DMS53 treated with DMSO at 0.1 percent for 48 hours (cell line): ENCODE measurements around the gene PHACTR3.

ENCODE experiments used
- DNase-seq: peaks from one replicate; lab custom pipeline; 2025; ENCODE audit not compliant: unreplicated experiment; lab: John Stamatoyannopoulos, UW

PHACTR3 gene

GRCh38 chr20:59588236-59588855, 16.0 kb upstream of the PHACTR3 start:
- no peak for DNase-seq

DNA sequence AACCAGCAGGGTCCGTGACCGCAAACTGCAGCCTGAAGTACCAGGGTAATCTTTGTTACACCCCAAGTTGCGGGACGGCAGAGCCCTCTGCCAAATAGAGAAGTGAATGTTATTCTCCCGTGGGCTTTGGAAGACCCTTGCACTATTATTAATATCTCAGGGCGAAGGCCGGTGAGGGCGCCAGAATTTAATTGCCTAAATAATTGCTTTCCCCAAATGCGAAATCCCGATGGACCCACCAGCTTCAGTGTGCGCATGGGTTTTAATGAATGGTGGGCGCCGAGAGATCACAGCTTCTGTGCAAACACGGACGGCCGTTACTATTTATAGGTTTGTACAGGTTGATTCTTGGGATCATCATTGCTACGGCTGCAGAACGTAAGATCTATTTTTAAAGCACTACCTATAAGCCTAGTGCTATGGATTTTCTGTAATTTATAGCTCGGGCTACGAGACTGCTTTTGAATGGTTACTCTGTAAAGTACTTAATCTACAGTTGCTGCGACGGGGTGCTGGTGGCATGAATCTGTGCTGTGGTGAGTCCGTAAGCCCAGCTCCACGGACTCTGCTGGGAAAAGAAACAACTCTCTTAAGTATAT, 15.2 kb upstream of the PHACTR3 start:
- DNase-seq: no peak

DNA sequence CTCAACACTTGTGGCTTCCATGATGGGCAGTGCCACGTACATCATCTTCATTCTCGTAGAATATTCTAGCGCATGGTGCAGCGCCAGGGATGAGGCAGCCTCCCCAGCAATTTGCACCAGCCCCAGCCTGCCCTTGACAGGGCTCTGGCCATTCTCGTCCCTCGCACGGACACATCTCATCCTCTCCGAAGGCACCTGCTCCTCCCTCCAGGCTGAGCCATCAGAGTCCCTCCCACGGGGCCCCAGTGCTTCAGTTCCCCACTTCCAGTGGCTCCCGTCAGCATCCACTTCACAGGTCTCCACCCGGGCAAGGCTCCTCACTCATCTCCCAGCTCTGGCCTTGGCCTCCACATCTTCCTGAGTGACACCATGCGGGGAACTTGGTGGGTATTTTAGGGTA, 13.3 kb upstream of the PHACTR3 start:
- DNase-seq: no peak

DNA sequence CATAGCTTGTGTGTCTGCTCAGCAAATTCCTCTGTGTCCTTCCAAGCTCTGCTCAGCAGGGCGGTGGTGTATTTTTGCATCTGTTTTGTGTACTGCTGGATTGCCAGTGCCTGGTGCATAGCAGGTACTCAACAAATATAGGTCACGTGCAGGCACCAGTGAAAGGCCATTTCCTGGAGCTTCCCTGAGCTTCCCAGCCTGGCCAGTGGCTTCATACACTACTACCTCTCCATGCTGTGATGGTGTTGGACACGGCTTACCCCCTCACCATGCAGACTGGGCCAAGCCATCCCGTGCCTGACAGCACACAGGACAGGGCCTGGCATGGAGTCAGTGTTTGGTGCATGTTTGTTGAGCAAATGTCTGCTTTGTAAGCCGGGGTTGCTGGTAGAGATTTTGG, 7.7 kb upstream of the PHACTR3 start:
- no peak for DNase-seq

DNA sequence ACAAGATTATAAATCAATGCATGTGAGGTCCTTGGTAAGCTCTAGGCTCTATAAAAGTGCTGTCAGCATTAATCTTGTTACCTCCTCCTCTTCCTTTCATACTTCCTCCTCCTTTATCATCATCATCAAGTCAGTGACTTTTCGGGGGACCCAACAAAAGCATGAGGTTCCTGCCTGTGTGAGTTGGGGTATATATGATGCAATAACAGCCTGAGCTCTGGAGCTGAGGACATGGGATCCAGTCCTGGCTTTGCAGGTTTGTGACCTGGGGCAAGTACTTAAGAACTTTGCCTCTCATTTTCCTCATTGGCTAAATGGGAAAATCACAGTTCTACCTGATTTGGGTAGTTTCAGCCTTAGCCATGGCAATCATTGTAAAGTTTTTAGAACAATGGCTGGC, 7.1 kb upstream of the PHACTR3 start:
- DNase-seq: no peak

DNA sequence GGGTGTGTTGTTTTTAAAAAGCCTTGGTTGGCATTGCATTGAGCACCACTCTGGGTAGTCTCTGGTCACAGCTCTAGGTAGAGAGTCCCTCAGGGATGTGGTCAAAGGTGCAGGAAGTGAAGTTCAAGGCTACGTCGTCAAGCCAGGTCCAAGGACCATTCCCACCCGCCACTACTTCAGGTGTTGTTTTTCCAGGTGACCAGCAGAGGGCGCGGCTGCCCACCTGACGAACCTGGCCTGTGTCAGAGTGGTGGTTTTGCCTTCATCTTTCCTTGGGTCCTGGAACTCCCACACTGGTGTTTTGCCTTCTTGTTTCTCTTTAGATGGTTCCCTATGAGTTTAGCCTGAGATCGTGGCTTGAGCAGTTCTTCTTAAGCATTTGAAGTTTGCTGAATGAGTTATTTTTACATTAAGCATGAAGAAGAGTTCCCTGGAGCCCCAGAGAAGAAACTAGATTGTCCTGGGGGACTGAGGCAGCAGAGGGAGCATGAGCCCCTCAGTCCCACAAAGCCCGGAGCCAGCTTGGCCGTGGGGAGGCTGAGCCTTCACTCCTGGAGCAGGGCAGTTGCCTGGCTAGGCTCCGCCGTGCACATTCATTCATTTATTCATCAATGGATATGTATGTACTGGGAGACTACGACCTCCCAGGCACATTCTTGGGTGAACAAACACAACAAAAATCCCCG, 5.6 kb upstream of the PHACTR3 start:
- no peak for DNase-seq

GRCh38 chr20:59599941-59600340, 4.4 kb upstream of the PHACTR3 start:
- DNase-seq: no peak

GRCh38 chr20:59600472-59600871, 3.9 kb upstream of the PHACTR3 start:
- DNase-seq: no peak

- DNase-seq: no peak
Measured at GRCh38 chr20:59602546-59603080, 1.7 kb upstream of the PHACTR3 start.

GRCh38 chr20:59603176-59603575, 1.2 kb upstream of the PHACTR3 start:
- DNase-seq: no peak

- DNase-seq: no peak
Measured at GRCh38 chr20:59604741-59605600, 631 bp downstream of the PHACTR3 start.

DNA sequence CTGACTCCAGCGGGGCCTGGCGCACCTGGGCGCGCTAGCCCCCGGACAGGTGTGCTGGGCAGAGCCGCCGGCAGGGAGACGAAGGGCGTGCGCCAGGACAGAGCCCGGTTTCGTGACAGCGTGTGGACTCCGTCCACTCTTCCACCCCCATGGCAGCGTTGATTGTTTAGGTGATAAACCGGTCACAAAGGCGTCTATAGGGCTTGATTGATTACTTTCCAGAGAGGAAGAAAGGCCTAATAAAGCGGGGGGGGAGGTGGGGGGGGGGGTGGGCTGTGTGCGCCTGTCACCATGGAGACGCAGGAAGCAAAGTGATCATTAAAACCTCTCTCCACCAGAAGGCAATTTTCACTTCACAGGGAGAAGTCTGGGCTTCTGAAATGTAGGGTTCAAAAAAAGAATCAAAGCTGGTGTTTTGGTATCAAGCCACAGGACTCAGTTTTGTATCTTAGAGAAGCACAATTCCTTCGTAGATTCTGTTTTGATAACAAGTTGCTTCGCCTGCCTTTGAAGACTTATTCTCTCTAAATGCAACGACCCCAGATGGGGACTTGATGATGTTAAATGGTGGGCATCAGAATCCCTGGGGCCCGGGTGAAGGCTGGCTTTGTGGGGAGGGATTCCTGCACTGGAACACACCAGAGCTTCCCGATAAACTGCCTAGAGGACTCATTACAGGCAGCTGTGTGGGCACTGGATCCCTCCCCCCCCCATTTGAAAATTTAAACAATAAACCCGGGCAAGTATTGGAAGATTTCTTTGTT, 1.4 kb downstream of the PHACTR3 start:
- no peak for DNase-seq

GRCh38 chr20:59606566-59606965, 2.2 kb downstream of the PHACTR3 start:
- DNase-seq: no peak

DNA sequence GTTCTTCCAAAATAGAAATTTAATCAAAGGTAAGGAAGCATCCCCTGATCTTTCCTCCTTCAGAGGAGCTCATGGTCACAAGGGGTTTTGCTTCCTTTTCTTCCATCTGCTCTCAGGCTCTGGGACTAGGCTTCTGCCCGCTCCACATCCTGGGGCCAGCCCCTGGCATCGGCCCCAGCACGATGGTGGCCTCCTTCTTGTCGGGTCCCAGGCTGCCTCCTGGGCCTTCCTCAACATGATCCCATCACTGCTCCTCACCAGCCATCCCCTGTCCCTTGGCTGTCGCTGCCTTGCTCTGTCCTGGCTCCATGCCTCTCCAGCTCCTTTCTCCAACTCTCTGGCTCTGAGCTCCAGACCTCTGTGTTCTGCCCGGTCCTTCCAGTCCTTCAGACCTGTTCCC, 4.1 kb downstream of the PHACTR3 start:
- no peak for DNase-seq

DNA sequence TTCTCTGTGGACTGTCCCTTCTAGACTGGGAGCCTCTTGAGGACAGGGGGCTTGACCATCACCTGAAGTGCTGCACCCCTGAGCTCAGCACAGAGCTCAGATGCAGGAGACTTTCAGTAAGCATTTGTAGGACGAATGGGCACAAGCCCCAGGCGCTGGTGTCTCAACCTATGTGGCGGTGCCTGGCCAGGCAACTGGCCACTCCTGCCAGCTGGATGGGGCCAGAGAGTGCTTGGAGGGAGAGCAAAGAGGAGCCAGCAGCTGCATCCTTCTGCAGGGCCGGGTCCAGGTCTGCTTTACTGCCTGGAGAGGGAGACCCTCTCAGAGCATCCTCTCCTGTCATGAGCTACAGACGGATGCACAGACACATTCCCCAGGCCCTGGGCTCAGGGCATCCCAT, 4.5 kb downstream of the PHACTR3 start:
- DNase-seq: no peak

DNA sequence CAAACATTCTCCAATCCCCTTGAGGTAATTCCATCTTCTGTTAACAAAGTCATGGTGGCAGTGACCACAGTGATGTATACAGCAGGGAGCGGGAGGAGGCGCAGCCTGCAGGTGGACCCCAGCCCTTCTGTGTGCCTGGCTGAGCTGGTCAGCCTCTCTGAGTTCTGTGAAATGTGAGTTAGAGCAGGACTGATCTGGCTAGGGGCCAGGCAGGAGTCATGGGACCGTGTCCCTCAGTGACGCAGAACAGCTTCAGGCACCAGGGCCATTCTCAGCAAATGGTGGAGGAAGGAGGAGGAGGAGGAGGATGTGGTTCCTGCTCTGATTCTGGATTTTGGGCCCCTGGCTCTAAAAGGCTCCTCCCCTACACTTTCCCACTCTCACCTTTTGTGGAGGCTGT, 6.9 kb downstream of the PHACTR3 start:
- DNase-seq: no peak

- DNase-seq: no peak
Measured at GRCh38 chr20:59613861-59614260, 9.5 kb downstream of the PHACTR3 start.

DNA sequence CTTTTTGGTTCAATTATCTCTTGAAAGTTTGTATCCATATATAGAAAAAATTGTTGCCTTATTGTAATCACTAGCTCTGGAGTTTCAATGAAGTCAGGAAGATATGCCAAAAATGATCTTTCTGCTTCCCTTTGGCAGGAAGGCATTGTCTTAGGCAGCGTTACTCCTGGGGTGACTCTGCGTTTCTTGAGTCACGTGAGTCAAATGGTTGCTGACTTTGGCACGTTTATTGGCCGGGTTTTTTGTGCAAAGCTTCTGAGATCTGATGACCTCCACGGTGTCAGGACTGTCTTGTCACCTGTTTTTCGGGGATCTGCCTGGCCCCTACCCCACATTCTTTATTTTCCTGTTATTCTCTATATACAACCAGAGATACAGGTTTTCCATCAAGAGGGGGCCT, 10.4 kb downstream of the PHACTR3 start:
- DNase-seq: no peak

DNA sequence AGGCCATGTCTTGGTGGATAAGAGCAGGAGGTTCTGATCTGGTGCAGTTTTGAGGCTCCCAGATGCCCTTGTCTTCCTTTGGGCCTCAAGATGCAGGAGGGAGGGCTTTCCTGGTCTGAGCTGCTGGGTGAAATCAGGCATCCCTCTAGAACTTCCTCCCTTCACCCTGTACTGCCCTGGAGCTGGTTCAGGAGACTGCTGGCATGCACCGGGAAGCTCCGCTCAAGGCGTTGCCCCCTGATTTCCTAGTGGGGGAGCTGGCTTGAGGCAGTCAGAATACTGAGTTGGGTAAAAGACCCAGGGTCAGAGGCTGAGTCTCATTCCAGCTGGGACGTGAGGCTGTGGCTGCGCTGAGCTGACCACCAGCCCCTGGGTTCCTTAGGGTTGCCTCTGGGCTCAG, 12.0 kb downstream of the PHACTR3 start:
- DNase-seq: no peak

- DNase-seq: no peak
Measured at GRCh38 chr20:59617221-59617620, 12.9 kb downstream of the PHACTR3 start.

- no peak for DNase-seq
Measured at GRCh38 chr20:59618131-59618530, 13.8 kb downstream of the PHACTR3 start.
